ENCODE results near the gene RAD54L2. TPM values are rescaled to one million over a fixed set of nuclear protein-coding genes. Genes with fewer than 3 reads are reported as not detected.

Gene RAD54L2
- total RNA-seq, 4 donors from 2014 or later: 5.9 to 43.4 (median 19.1) TPM

DNA sequence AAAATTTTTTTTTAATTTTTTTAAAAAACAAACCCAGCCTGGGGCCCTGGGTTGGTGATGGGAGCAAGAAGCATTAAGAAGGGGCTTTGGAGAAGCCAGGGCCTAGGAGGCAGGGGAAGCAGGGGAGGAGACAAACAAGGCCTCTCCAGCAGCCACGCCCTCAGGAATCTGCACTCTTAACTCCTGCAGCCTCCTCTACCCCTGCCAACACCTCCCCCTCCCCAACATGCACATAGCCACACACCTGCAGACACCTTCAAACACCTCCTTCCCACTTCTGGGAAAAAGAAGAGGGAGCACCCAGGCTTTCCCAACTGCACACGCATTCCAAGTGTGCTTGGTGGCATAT is 36.0 kb upstream of the RAD54L2 start:
- H3K36me3 ChIP-seq: no peaks in the 10 kb centered on the region
- intact Hi-C loops (cut with DNase I; ENCODE audit: low total_unique reads): loop anchor here (5.0 kb wide), 2 partner anchors 110 to 165 kb away; partner anchors contain the start of gene RBM15B
- no peak for DNase-seq
- H3K27me3 ChIP-seq: no peaks in the 10 kb centered on the region
- no peaks in the 10 kb centered on the region for H3K4me1 ChIP-seq
- no peak overlapping the region for H3K27ac ChIP-seq
- H3K9me3 ChIP-seq: no peaks in the 10 kb centered on the region
- TF ChIP-seq POLR2A (IDR thresholded peaks at IDR 0.05): no peak
- TF ChIP-seq, protein P1, sequence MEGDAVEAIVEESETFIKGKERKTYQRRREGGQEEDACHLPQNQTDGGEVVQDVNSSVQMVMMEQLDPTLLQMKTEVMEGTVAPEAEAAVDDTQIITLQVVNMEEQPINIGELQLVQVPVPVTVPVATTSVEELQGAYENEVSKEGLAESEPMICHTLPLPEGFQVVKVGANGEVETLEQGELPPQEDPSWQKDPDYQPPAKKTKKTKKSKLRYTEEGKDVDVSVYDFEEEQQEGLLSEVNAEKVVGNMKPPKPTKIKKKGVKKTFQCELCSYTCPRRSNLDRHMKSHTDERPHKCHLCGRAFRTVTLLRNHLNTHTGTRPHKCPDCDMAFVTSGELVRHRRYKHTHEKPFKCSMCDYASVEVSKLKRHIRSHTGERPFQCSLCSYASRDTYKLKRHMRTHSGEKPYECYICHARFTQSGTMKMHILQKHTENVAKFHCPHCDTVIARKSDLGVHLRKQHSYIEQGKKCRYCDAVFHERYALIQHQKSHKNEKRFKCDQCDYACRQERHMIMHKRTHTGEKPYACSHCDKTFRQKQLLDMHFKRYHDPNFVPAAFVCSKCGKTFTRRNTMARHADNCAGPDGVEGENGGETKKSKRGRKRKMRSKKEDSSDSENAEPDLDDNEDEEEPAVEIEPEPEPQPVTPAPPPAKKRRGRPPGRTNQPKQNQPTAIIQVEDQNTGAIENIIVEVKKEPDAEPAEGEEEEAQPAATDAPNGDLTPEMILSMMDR (IDR thresholded peaks at IDR 0.05): no peak
- no peak overlapping the region for H3K4me3 ChIP-seq

DNA sequence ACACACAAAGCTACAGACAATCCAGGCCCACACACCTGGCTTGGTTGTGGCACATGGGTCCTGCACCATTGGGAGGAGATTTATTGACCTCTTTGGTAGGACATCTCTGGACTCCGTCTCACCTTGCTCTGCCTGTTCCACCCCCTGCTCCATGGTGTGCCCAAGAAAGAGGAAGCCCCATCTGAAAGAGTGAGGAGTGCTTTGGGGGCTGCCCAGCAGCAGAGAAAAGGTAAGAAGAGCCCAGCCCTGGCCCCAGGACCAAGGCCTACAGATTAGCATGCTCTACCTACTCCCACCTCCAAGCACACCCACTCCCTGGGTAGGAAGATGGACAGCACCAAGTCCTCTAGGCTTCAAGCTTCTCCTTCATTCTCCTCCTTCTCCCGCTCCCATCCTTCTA is 35.5 kb upstream of the RAD54L2 start:
- intact Hi-C loops (cut with DNase I; ENCODE audit: low total_unique reads): loop anchor here (5.0 kb wide), 2 partner anchors 111 to 164 kb away; partner anchors contain the start of gene RBM15B
- H3K36me3 ChIP-seq: no peaks in the 10 kb centered on the region
- H3K27me3 ChIP-seq: no peaks in the 10 kb centered on the region
- TF ChIP-seq POLR2A (IDR thresholded peaks at IDR 0.05): no peak
- TF ChIP-seq, protein P1 (IDR thresholded peaks at IDR 0.05): no peak
- no peak overlapping the region for H3K27ac ChIP-seq
- H3K4me3 ChIP-seq: no peak overlapping the region
- no peak for DNase-seq
- H3K4me1 ChIP-seq: no peaks in the 10 kb centered on the region
- H3K9me3 ChIP-seq: no peaks in the 10 kb centered on the region

DNA sequence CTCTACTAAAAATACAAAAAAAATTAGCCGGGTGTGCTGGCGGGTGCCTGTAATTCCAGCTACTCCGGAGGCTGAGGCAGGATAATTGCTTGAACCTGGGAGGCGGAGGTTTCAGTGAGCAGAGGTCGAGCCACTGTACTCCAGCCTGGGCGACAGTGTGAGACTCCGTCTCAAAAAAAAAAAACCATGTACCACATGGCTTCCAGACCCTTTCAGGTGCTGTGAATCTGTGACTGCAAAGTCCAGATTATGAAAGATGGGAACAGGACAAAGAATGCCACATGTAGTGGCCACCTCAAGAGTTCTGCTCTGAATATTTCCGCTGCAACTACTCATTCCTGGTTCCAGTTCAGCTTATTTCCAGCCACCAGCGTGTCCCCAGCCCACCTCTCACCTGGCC is 30.3 kb upstream of the RAD54L2 start:
- Histone ChIP-seq H3K27ac (no peak overlapping the region), H3K4me1 (no peaks in the 10 kb centered on the region), H3K36me3 (no peaks in the 10 kb centered on the region), H3K27me3 (no peaks in the 10 kb centered on the region), H3K9me3 (no peaks in the 10 kb centered on the region), H3K4me3 (no peak overlapping the region)
- TF ChIP-seq, protein P1 (IDR thresholded peaks at IDR 0.05): no peak
- TF ChIP-seq POLR2A (IDR thresholded peaks at IDR 0.05): no peak
- no peak for DNase-seq
- intact Hi-C loops (cut with DNase I; ENCODE audit: low total_unique reads): no loop called here

DNA sequence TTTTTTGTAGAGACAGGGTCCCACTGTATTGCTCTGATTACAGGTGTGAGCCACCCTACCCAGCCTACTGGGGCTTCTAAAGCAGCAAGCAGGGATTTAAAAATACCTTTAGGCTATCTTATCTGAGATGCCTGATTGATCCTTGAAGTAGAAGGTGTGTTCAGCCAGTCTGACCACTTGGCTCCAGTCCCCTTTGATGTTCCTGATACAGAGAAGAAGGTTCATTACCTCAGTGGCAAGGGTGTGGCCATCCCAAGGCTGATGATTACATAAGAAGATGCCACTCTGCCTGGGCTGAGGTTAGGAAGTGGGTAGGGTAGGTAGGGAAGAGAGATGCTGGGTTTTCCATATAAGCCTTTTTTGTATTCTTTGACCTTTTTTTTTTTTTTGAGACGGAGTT is 27.5 kb upstream of the RAD54L2 start:
- intact Hi-C loops (cut with DNase I; ENCODE audit: low total_unique reads): no loop called here
- no peak for TF ChIP-seq POLR2A (IDR thresholded peaks at IDR 0.05)
- TF ChIP-seq, protein P1 (IDR thresholded peaks at IDR 0.05): no peak

DNA sequence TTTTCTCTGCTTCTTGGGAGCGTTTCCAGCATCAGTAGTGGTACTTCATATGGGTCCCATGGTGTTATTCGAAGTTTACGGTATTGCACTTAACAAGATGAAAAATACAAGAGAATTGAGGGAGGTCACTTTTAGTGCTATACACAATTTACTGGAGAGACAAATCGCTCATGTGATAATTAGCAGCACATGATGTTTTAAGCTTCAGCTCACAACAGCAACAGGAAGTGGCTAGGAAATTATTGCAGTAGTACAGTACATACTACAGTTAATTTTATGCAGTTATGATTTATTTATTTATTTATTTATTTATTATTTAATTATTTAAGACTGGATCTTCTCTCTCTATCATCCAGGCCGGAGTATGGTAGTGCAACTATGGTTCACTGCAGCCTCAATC is 24.3 kb upstream of the RAD54L2 start:
- Histone ChIP-seq H3K9me3 (no peaks in the 10 kb centered on the region), H3K27ac (no peak overlapping the region), H3K4me3 (no peak overlapping the region), H3K4me1 (no peaks in the 10 kb centered on the region), H3K27me3 (no peaks in the 10 kb centered on the region), H3K36me3 (no peaks in the 10 kb centered on the region)
- no peak for DNase-seq
- TF ChIP-seq POLR2A (IDR thresholded peaks at IDR 0.05): no peak
- TF ChIP-seq, protein P1 (IDR thresholded peaks at IDR 0.05): no peak
- intact Hi-C loops (cut with DNase I; ENCODE audit: low total_unique reads): no loop called here

More for the DNA sequence above, 27.5 kb upstream of the RAD54L2 start:
- DNase-seq: no peak
- H3K9me3 ChIP-seq: no peaks in the 10 kb centered on the region
- no peak overlapping the region for H3K4me3 ChIP-seq
- no peaks in the 10 kb centered on the region for H3K4me1 ChIP-seq
- H3K36me3 ChIP-seq: no peaks in the 10 kb centered on the region
- no peaks in the 10 kb centered on the region for H3K27me3 ChIP-seq
- H3K27ac ChIP-seq: no peak overlapping the region

All from uterus (tissue), 4 donors.